NOMO-1 treated with DMSO at 0.1 percent for 48 hours (cell line): ENCODE results near the gene PAX4.

Experiments used
- DNase-seq: peaks from one replicate; lab custom pipeline; 2025; ENCODE audit not compliant: unreplicated experiment; lab: John Stamatoyannopoulos, UW

PAX4 gene, protein sequence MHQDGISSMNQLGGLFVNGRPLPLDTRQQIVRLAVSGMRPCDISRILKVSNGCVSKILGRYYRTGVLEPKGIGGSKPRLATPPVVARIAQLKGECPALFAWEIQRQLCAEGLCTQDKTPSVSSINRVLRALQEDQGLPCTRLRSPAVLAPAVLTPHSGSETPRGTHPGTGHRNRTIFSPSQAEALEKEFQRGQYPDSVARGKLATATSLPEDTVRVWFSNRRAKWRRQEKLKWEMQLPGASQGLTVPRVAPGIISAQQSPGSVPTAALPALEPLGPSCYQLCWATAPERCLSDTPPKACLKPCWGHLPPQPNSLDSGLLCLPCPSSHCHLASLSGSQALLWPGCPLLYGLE

DNA sequence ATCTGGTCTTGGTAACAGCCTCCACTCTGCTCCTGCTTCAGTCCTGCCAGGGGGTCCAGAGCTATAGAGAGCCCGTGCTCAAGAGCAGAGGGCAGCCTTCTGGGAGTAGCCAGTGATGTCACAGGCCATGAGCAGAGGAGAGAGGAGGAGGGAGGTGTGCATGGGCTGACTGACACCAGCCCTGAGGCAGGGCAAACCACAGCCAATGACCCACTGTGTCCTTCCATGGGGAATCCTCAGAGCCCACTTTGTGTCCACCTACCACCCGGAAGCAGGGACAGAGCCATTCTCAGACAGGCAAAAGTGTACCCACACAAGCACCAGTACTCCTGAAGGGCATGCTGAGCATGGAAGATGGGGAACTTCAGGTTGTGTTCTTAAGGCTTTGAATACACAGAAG is at the start of gene PAX4:
PAX4 (minus strand) TSS at position 101 of the 400 bp plus-strand sequence. CDS start 2,214 bp downstream, outside the sequence.
- no peak for DNase-seq

DNA sequence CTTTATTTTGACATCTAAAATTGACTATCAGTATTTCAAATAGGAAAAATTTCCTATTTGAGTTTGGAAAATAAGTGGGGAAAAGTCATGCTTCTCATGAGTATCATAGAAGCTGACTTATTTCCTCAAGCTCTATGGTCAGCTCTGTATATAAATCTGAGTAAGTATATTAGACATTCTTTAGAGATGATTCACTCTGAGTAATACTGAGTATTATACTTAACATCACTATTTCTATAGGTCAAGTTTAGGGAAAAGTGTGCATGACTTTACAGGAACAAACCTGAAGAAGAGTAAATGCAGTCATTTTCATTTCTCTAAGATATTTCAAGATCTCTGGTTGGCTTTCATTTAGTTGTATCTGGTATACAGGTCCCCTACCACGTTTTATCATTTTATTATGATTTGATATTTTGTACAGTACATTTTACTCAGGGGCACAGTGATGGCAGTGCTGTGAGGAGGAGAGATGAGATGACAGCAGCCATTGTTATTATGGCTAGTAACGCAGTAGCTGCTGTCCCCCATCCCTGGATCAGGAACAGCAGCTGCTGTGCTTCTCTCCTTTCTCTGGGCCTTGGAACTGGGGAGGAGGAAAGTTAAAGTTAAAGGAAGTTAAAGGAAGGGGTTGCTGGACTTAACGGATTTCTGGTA is 49.2 kb upstream of the PAX4 start:
- no peak for DNase-seq

DNA sequence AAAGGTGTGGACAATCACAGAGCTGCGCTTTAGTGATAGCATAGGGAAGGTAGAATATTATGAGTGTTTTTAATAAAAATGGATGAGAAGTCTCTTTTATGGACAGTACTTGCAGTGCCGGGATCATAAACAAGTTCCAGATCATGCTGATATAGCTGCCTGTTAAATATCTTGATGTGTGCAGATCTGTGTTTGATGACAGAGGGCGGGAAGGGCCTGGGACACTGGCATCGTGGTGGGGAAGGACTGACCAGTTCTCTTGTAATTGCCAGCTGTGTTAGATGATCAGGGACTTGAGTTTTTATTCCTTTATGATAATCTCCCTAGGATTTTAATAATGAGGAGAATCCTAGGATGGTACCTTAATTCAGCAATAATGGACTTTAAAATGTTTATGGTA is 48.7 kb upstream of the PAX4 start:
- DNase-seq = no peak

DNA sequence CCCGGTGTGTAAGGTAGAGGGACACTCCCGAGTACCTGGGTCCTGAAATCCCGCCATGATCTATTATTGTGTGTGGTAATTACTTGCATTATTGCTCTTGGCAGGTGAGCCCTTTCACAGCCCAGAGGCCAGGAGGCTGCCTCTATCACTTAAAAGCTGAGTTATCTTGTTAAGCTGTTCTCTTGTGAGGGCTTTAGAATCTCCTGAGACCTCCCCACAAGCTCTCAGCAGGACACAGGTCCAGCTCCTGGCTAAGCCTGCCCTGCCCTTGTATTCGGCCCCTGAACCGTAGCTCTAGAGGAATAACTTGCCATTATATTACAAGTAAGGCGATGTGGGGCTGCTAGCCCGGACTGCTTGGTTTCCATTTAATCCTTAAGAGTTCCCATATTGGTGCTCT is 48.0 kb upstream of the PAX4 start:
- DNase-seq = no peak

DNA sequence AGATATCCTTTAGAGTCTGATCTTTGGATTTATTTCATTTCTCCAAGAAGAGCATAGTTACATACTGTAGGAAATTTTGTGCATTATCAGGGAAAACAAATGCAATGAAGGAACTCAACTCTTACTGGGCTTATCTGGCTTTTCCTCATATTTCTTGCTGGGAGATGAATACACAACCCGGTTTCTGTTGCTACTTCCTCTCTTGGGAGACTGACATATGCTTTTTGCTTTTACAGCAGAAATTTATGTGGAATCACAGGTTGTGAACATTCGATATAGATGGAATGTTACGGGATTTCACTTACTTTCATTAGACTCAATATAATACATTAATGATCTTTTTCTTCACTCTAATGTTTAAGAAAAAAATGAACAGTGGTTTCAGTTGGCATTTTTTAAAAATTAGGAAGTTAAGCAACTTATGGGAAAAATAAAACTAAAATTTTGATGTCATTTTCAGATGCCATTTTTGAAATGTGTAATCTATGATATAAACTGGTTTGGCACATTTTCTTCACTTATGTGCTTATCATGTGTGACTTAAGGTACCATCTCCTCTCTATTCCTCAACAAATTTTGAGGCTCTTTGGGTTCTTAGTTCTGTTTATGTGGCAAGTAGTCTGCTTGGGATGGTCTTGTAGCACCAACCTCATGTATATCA is 41.2 kb upstream of the PAX4 start:
- DNase-seq = no peak

DNA sequence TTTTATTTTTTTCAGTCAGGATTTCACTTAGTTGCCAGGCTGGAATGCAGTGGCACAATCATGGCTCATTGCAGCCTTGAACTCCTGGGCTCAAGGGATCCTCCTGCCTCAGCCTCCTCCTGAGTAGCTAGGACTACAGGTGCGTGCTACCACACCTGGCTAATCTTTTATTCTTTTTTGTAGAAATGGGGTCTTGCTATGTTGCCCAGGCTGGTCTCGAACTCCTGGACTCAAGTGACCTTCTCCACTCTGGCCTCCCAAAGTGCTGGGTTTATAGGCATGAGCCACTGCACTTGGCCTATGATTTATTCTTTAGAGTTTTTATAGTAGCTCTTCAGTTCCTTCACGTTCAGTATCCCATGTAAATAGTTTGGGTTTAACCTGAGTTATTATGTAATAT is 39.6 kb upstream of the PAX4 start:
- no peak for DNase-seq

DNA sequence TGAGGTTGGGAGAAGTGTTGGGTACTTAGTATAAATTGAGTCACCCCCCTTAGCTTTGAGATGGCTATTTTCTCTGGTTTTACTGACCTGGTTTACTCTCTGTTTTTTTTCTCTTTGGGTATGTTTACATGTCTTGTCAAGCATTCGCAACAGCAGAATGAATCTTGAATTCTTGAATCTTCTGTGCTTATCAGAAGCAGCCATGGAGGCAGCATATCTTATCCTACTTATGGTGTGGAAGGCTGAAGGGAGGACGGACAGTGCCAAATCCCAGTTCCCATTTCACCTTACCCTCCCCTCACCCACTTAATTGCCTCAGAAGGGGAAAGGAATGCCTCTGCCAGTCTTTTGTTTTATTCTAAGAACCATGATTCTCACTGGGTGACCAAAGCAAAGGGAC is 37.8 kb upstream of the PAX4 start:
- DNase-seq = no peak

DNA sequence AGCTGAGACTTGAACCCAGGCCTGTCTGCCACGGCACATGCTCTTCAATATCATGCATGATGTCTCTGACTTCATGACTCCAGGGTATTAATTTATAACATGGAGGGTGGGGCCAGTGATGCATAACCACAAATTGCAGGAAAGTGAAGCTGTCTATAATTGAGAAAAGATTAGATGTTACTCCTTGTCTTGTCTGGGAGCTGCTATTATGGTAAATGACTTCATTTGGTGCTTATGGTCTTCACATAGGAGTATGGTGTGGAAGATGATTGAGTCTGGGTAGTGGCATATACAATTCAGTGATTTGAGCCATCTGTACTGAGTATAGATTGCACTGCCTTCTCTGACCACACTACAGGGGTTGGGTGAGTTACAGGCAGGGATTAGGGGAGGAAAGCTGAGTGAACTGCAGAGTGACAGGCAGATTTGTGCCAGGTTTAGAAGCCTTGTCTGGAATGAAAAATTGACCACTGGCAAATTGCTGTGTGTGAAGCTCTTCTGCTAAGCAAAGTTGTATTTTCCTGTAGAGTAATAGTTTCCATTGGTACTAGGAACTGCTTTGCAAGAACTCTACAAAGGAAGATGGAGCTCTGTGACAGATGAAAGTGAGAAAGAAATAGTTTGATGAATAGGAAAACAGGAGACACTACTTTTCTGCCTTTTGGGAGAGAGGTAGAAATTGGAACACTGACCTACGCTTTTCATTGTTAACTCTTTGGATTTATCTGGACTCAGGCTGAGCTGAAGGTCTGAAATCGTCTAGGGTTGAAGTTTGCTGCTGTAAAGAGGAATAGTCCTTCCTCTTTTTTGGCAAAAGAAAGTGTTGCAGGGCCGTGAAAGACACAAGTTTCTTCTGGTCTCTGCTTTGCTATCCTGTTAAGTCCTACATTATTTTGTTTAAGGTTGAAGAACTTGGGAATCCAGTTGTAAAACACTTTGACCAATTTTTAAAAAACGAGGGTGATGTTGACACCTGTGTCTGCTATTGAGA is 36.8 kb upstream of the PAX4 start:
- peak; percentile 23 for DNase-seq

DNA sequence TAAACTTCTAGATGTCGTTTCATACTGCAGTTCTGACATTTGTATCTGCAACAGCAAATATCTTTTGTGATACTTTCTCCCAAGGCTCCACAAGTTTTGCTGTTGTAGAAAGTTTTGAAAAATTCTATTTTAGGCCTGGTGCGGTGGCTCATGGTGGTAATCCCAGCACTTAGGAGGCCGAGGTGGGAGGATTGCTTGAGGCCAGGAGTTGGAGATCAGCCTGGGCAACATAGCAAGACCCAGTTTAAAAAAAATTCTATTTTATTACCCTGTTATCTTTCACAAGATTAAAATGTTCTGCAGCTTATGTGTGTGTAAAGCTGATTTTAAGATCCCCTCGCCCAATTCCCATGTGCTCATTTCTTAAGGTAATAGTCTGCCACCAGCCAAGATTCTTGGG is 35.5 kb upstream of the PAX4 start:
- no peak for DNase-seq

DNA sequence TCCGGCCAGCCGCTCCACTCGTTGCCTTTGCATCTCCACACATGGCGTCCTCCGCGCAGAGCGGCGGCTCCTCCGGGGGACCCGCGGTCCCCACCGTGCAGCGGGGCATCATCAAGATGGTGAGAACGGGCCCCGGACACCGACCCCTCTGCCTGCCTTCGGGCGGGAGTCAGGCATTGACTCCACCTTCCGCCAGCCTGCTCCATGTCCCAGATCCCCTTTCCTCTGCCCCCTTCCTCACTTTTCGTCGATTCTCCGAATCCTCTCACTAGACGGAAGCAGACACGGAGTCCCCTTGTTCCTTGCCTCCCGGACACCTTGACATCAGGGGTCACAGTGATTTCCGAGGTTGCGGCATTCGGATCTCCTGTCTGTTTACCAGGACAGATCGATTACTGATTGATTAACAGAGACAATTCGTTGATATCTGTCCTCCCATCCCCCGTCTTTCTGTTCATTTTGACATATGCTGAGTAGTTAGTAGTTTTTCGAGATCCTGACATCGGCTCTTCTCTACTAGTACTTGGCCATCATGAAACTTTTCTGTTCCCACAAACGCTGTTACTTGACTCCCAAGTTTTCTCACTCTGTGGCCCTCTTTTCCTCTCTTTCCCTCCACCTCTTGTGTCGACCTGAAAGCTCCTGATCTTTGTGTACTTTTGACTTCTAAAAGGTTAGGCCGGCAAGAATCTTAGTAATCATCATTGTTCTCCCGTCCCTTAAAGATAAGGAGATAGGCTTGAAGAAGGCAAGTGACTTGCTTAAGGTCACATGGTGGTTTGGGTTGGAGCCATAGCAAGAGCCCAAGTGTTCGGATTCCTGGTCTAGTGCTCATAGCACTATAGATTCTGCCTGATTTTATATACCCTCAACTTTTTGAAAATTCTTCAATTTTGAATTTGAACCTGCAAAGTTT is 34.6 kb upstream of the PAX4 start:
- DNase-seq = no peak

DNA sequence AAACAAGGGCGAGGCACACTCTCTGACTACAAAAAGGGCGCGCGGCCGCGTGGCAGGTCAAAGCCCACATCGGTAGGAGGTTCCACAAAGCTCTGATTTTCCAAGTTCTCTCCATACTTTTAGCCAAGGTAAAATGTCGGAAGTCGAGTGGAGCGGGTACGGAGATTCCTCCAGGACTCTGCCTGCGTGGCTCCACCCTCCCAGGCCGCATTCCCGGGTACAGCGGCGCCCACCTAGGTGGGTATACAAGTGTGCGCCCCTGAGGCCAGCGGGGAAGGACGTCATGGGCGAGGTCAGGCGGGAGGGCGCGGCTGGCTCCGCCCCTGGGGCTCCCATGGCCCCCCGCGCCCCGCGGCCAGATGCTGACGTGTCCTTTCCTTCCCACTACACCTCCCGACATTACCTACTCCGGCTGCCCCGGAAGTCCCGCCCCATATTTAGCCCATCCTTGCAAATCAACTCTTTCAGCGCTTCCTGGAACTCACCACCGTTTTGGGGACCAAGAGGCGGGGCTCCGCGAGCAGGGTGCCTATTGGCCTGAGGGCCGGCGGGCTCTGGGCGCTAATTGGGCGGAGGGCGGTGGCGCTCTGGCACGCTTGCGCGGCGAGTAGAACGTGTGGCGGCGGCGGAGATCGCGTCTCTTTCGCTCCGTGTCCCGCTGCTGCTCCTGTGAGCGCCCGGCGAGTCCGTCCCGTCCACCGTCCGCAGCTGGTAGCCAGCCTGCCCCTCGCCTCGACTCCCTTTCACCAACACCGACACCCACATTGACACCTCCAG is 33.8 kb upstream of the PAX4 start, which contains the start of gene SND1:
SND1 (plus strand) TSS at position 639 of the 777 bp plus-strand sequence. CDS start 180 bp downstream, outside the sequence.
- DNase-seq = peak; percentile 92

DNA sequence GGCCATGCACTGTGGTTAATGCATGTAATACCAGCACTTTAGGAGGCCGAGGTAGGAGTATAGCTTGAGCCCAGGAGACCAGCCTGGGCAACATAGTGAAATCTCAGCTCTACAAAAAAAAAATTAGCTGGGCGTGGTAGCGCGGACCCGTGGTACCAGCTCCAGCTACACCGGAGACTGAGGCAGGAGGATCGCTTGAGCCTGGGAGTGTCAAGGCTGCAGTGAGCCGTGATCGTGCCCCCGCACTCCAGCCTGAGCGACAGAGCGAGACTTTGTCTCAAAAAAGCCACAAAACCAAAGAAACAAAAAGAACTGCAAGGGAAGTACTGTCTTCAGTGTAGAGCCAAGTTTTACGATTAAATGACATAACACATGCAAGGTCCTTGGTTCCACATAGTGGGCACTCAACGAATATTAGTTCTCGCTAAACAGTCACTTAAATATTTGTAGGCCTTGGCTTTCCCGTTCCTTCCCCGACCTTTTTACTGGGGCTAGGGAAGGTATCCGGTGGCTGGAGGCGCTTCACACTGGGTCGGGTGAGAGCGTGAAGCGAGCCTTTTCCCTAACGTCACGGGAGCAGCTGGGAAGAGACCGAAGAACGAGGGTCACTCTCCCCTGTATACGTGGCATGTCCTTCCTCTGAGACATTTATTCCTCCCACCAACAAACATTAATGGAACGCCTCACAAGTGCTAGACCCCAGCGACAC is 33.1 kb upstream of the PAX4 start:
- DNase-seq = peak; percentile 22

DNA sequence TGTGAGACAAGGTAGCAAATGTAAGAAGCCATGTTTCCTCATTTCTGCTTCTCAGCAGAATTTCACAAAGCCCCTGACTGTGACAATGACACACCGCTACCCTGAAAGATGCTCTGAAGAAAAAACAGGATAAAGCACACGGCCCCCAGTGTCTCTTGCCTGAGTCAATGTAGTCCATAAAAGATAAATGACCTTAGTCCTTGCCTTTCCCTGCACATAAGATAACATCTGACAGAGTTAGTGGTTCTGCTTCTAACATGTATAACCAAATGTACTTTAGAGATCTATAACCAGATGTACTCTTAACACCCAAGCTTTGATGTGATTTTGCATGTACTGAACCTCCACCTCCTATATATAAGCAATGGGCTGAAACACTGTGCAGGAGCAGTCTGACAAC is 31.0 kb upstream of the PAX4 start:
- no peak for DNase-seq

DNA sequence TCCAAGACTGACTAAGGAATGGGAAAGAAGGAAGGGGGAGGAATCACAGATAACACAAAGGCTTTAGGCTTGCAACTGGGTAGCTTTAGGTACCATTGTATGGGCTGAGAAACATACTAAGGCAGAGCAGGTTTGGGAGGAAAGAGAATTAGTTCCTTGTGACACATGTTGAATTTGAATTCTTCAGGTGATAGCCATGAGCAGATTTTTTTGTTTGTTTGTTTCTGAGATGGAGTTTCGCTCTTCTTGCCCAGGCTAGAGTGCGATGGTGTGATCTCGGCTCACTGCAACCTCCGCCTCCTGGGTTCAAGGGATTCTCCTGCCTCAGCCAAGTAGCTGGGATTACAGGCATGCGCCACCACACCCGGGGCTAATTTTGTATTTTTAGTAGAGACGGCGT is 29.7 kb upstream of the PAX4 start:
- DNase-seq = no peak

DNA sequence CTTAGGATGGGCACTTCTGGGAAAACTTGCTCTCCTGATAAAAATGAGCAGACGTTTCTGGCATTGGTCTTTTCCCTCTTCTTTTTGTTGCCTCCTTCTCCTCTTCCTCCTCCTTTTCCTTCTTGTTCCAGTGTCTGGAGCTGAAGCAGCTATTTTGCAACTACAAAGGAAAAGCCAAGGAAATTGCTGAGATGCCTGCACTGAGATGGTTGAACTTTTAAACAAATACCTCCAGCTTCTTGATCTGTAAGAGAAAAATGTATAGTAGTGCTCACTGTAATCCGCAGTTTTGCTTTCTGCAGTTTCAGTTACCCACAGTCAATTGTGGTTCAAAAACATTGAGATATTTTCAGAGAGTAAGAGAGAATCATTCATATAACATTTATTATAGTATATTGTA is 26.5 kb upstream of the PAX4 start:
- no peak for DNase-seq

DNA sequence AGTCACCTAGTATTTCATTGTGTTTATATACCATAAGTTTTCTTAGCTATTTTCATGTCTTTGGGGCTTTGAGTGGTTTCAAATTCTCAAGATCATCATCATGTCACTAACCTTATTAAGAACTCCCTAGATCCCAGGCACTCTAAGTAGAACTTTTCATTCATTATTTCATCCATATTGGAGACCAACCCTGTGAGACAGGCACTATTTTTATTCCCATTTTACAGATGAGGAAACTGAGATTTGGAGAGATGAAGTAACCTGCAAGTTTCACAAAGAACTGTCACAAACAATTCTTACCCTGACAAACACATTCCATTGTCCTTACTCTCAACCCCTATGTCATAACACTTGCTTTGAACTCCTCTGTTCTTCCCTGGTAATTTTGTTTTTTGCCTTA is 20.3 kb upstream of the PAX4 start:
- DNase-seq = no peak

DNA sequence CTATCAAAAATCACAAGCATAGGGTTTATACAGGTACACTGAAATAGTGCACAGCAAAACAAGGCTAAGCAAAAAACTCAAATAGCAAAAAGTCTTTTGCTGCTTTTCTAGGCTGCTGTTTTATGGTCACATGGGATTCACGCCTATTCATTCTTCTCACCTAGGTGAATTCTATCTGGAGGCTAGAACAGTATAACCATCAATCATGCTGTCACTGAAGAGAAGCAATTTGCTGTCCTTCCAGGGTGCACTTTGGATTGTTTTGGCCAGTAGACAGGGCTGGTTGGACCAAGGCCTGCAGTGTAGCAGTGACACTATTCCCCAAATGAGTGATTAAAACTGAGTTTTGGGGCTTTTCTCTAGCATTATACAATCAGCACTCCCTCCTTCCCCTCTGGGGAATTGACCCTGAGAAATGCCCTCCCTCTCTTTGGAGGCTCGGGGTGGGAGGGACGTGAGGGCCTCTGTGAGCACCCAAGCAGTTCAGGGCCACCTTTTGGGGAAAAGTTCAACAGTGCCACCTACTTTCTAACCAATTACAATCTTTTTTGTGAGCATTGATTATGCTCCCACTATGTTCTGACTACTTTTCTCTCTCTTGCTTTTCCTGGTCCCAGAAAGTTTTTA is 17.8 kb upstream of the PAX4 start:
- no peak for DNase-seq

DNA sequence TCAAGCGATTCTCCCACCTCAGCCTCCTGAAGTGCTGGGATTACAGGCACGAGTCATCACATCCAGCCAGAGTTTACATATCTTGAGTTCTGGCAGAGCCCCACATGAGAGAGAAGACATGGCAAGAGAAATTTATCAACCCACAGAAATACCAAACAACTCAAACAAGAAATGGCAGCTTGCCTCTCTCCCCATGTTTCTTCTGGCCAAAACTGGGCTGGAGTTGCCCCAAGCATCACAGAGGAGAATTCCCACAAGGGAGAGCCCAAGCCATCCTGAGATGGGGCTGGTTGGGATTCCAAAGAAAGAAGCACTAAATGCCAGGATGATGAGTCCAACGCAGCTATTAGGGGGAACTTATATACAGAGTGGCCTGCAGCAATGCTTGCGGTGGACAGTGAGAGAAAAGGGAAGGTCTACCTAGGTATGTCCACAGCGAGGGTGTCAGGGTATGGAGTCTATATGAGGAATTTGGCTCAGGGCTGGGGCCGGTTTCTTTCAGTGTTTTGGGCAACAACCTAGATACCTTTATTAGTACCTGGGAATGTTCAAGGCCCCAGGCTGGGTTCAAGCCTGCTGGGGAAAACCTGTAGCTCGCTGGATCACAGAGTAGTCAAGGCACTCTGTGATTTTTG is 14.5 kb upstream of the PAX4 start:
- DNase-seq = no peak
